Measurements from ENCODE around the gene IGSF8.
"Not testable (repeated sequence)": the region's sequence is repeated elsewhere in the genome, so short reads cannot be mapped to it uniquely, and the experiment has no call there.

The IGSF8 gene

GRCh38 chr1:160125746-160126145 lies 27.3 kb upstream of the IGSF8 start:
- DNase-seq: no peak

GRCh38 chr1:160124705-160125478 lies 26.5 kb upstream of the IGSF8 start:
- no peak for DNase-seq

DNA sequence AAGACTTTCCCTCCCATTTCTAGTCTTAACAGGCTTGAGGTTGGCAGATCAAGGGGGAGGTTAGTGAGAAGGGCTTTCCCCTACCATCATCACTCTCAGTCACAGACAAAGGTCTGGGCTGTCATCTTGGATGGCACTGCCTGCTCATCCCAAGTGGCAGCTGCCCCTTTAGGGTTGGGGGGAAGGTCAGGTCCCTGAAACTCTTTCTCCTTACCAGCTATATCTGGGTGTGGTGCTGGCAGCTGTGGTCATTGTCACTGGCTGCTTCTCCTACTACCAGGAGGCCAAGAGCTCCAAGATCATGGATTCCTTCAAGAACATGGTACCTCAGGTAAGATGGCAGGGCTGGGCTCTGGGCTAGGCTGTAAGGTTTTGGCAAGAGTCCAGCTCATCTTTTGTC lies 25.3 kb upstream of the IGSF8 start:
- no peak for DNase-seq

DNA sequence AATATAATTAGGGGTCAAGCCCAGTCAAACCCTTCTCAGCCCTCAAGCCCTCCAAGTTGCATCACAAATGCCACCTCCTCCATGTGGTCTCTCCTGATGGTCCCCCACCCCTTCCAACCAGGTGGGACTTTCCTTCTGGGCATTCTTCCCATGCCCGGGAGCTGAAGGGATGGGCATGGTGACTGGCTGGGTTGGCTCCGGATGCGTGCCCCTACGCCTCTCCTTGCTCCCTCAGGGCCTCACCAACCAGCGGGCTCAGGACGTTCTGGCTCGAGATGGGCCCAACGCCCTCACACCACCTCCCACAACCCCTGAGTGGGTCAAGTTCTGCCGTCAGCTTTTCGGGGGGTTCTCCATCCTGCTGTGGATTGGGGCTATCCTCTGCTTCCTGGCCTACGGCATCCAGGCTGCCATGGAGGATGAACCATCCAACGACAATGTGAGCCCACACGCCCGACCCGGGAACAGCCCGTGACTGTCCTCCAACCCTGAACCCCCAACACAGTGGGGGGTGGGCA lies 24.6 kb upstream of the IGSF8 start:
- DNase-seq: no peak

DNA sequence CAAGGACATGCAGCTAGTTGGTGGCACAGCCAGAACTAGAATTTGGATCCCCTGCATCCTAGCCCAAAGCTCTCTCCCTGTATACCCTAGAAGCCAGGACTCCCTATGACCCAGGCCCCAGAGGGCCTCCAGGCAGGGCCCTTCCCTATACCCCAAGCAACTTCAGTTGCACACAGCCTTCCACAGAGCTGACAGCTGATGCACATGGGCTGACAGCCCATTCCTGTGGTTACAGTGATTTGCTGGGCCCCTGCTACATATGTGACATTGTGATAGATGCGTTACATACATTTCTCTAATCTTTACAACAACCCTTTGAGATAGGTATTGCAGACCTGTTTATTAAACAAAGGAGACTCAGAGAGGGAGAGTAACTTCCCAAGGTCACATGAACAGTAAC lies 23.0 kb upstream of the IGSF8 start:
- DNase-seq: no peak

- no peak for DNase-seq
These were observed 22.4 kb upstream of the IGSF8 start for GRCh38 chr1:160120797-160121196.

- no peak for DNase-seq
These were observed 20.5 kb upstream of the IGSF8 start for GRCh38 chr1:160118928-160119327.

DNA sequence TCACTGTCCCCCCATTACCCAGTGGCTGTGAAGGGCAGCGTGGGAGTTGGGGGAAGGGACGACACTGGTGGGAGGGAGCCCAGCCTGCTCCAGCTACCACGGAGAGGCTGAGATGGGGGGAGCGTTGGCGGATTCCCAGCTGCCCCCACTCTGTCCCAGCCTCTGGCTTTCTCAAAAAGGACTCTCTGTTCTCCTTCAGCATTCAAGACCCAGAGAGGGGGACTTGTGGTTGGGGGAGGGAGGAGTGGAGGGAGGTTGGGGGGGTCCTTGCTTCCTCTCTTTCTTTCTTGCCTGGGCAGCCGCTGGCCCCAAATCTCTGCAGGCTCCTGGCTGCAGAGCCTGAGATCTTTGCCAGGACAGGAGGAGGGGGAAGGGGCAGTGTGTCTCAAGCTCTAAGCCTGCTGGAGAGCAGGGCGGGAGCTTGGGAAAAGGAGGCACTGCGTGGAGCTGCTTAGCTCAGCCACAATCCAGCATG lies 19.3 kb upstream of the IGSF8 start:
- no peak for DNase-seq

DNA sequence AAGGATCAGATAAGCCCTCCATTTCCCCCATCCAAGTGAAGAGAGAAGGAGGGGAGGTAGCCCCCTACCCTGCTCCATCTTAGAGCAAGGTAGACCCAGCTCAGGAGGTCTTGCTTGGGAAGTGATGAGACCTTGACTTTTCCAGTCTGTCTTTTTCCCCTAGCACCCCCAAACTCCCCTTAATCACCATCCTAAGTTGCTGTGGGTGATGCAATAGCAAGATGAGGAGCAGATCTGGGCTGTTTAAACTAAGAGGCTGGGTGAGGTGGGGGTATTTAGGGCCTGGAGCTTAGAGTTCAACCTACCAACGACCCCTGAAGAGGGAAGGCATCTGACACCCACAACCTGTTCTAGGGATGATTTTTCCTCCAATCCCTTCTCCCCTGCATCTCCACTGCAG lies 18.9 kb upstream of the IGSF8 start:
- no peak for DNase-seq

GRCh38 chr1:160116283-160117147 lies 18.1 kb upstream of the IGSF8 start:
- no peak for DNase-seq

DNA sequence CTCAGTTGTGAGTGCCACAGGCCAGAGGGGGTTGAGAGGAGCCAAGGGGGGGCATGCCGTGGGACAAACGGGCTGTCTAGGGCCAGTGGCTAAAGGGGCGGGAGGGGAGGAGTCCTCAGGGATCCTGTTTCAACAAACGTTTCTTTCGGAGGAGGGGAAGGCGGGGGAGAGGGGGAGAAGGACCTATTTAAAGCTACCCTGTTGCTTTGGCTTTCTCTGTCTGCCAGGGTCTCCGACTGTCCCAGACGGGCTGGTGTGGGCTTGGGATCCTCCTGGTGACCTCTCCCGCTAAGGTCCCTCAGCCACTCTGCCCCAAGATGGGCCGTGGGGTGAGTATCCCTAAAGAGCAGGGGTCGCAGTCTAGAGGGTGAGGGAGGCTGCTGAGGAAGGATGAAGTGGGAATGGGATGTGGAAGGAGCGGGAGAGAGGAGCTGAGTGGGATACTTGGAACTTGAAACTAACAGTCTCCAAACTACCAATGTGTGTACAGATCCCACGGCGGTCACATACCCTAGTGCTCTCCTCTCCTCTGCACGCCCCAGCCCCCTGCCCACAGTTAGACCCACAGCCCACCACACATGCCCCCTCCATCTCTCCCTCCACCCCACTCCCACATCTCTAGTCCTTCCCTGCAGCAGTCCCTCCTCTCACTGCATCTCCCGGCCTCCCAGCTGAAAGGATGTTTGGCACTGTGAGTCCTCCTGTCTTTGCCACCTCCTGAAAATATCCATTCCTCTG lies 17.3 kb upstream of the IGSF8 start, which contains the start of gene ATP1A2:
Gene ATP1A2, plus strand, starts transcription at position 215 of the 738 bp plus-strand sequence. Its CDS starts 103 bp downstream, at position 318.
- no peak for DNase-seq

GRCh38 chr1:160114085-160114484 lies 15.7 kb upstream of the IGSF8 start:
- DNase-seq: no peak

DNA sequence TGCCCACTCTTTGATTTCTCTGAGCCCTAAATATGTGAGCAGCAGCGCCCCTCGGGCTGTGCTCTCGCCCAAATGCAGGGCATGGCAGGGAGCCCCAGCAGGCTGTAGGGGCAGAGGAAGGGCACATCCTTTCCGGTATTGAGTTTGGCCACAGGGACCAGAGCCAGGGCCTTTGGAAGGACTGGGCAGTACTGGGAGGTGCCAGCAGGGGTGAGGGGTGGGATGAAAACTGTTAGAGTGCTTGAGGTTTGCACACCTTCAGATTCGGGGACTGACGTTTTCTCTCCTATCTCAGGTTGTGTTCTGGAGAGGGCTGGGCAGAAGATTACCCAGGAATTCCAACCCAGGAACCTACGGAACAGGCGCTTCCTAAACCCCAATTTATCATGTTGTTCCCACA lies 15.0 kb upstream of the IGSF8 start:
- DNase-seq: no peak

DNA sequence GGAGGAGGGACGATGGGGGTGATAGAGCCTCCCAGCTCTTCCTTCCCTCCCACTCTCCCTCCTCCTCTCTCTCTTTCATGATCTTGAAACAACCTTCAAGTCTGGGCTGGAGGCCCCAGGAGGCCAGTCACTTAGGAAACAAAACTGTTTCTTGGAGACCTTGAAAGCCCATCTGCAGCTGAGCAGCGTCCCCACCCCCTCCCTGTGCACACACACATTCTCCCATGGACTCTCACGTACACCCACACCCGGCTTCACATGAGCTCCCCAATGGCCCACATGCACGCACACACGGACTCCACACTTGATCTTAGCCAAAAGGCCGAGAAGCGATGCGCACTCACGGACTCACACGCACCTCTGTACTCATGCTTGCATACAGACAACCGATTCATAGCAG lies 13.9 kb upstream of the IGSF8 start:
- DNase-seq: no peak

DNA sequence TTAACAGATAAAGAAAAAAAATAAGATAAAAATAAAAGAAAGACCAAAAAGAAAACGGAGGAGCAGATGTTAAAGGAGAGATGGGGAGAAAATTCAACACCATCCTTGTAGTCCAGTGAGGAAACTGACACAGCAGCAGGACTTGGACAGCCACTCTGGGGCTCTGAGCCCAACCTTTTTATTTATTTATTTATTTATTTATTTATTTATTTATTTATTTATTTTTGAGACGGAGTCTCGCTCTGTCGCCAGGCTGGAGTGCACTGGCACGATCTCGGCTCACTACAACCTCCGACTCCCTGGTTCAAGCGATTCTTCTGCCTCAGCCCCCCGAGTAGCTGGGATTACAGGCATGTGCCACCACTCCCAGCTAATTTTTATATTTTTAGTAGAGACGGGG lies 13.0 kb upstream of the IGSF8 start:
- DNase-seq: not testable (repeated sequence)

DNA sequence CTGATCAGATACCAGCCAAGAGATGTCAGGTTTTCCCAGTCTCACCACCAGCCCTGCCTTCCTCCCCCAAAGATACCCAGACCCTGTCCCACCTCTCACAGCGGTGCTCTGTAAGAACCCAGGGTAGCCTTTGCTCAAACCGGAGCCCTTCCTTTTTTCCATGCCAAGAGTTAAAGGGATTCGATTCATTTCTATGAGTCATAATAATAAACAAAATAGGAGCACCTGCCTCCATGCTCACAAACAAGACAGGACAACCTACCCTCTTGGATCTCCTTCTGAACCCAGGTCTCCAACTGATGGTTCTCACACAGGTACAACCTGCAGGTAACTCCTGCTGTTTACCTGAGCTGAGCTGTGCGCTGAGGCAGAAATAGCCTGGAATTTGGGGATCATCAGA lies 11.3 kb upstream of the IGSF8 start:
- DNase-seq: no peak

DNA sequence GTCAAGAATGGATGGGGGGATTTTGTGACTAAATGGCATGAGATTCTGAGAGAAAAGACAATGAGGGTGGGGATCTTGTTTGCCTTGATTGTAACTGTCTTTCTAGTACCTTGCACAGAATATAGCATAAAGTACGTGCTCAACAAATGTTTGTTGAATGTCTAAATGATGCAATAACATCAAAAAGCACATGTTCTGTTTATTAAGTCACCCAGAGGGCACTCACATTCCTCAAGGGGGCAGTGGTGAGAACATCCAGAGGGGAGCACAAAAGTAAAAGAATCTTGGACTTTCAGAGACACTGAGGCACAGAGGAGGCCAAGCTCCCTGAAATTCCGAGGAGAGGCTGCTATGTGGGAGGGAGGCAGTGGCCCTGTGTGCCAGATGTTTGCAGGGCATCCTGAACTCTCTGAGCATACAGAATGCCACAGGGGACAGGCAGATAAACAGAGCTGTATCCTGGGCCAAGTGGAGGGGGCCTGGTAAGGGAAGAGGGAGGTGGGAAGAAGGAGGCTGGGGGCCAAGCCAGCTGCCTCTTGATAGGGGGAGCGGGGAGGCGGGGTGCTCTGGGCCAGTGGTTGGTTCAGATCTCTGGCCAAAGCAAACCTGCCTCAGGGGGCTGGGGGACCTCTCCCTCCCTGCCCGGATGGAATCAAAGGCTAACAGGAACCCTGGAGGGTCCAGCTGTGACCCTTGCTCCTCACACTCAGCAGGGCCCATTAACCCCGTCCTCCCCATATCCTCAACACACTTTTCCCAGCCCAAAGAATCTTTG lies 10.7 kb upstream of the IGSF8 start:
- DNase-seq: peak in 3 of 6 experiments; percentile 16 to 36 (median 31)

GRCh38 chr1:160107512-160107911 lies 9.1 kb upstream of the IGSF8 start:
- DNase-seq: no peak

- DNase-seq: no peak
These were observed 6.7 kb upstream of the IGSF8 start for GRCh38 chr1:160105155-160105554.

DNA sequence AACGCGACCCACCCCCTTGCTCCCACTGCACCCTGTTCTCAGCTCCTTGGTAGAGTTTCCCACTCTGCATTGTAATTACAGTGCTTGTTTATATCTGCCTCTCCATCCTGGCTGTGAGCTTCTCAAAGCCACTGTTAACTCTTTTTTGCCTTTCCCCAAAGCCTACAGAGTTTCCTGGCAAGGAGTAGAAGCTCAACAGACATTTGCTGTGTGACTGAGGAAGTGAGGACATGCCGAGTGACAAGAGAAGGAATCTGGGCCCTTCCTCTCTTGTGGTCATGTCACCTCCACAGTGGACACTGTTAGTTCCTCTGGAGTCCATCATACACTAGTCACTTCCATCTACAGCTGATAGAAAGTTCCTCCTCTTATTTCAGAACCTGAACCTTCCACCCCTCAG lies 6.1 kb upstream of the IGSF8 start:
- DNase-seq: no peak

DNA sequence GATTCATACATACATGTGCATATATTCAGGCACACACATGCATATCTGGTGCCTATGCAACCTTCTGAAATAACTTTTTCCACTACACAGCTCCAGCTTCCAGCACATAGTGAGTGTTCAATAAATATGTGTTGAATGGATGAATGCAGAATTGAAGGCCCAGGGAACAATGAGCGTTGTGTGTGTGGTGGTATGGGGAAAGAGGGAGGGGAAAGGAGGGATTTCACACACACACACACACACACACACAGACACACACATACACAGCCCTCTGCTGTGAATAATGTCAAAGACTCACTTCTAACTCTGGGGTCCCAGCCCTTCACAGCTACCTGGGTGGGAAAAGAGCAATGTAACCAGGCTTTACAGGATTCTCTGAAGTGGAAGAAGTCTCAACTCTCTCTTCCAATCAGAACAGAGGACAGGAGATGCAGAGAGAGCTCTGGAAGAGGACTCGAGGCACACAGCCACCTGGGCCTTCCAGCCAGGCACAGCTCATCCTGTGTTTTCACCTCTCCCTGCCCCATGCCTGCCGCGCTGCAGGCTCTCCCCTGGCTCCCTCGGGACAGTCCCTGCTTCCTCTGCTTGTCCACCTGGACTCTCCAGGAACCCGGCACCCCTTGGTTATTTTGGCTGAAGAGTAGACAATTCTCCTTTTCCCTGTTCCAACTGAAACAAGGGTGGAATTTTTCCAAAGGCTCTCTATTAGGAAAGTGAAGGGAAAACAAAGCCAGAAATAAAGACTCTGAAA lies 5.4 kb upstream of the IGSF8 start:
- DNase-seq: no peak
